HUDEP-2 (cell line): Measurements from ENCODE around the gene TBL1X.

Experiments
- DNase-seq, 76 experiments: peaks; one replicate each; lab custom pipeline; 2025; ENCODE audit not compliant: unreplicated experiment in 76 of 76; lab: John Stamatoyannopoulos, UW

TBL1X gene

DNA sequence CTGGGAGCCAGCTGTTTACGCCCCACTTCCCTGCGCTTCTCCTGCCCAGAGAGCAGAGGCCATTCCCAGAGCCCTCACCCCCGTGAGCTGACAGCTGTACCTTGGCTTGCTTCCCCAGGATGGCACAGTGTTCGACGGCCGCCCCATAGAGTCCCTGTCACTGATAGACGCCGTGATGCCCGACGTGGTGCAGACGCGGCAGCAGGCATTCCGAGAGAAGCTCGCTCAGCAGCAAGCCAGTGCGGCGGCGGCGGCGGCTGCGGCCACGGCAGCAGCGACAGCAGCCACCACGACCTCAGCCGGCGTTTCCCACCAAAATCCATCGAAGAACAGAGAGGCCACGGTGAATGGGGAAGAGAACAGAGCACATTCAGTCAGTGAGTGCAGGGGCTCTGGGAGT, 223.0 kb downstream of the TBL1X start:
- no peak for DNase-seq

DNA sequence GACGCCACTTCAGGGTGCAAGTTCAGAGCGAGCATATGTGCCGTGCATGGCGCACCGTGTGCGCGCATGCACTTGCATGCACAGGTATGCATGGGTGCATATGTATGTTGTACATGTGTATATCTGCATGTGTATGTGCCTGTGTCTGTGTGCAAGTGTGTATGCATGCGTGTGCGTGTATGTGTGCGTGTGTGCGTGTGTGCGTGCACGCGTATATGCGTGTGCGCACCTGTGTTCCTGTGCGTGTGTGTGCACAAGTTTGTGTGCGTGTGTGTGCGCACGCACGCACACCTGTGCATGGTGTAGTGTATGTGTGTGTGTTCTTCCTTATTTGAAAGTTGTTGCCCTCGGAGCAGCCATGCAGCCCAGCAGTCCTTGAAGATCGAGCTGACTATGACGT, 224.0 kb downstream of the TBL1X start:
- no peak for DNase-seq

DNA sequence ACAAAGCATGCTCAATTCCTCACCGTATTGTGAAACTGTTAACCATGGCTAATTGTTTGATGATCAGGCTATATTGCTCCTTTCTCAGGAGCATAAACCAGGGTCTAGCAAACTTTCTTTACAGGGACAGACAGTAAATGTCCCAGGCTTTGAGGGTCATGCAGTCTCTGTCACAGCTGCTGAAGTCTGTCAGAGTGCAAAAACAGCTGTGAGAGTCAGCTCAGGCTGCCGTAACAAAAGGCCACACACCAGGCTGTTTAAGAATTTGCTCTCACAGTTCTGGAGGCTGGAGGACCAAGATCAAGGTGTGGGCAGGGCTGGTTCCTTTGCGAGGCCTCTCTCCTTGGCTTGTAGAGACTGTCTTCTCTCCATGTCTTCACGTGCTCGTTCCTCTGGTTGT, 225.2 kb downstream of the TBL1X start:
- DNase-seq = no peak

DNA sequence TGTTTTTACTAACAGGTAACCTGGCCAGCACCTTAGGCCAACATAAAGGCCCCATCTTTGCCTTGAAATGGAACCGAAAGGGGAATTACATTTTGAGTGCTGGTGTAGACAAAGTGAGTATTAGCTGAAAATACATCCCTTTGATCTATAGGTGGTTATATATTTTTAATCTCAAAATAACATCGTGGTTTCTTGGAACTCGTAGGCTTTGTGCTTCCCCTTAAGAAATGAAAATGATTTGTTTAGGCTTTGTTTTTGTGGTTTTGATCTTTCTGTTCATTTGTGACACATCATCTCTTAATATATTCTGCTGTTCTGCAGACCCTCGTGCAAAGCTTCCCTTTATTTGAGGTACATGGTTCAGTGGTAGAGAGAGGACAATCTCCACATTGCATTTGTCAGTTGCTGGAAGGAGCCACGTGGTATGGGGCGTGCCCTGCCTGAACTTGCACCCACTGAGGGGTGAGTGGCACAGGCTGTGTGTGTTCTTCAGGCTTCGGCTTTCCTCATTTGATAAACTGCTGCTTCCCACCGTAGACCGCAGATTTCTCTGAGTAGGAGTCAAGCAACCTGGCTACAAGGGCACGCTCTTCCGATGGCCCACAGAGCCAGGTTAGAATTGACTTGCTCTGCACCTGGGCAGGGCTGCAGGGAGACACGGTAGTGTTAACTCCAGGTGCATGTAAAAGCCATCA, 228.6 kb downstream of the TBL1X start:
- no peak for DNase-seq

DNA sequence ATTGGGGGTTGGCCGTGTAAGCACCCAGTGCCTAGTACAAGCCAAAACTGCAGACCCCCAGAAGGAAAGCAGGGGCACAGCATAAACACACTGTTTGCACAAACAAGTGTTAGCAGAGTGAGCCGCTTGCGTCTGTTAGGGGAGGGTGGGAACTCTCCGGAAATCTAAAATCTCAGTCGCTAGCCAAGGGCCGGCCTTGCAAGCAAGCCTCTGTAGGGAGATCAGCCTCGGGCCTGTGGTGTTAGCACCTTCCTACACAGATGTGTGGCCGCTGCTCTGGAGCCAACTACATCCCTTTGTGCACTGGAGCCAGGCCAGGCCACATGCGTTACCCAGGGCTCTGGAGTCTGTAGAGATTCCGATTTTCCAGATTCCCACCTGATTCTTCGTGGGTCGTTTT, 233.7 kb downstream of the TBL1X start:
- DNase-seq = no peak

DNA sequence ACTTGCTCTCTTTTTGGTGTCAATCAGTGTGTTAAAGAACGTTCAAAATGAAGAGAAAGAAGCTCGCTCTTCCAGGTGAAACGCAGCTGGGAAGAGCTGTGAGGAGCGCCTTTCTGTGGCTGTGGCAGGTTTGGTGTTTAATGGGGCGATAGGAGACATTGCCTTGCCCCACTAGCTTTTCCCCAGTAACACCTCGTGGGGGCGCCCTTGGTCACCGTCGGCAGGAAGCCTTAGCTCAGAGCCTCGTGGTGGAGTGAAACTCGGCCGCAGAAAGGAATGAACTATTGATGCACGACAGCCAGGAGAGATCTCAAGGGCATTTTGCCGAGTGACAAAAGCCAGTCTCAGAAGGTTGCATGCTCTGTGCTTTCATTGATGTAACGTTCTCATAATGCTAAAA, 235.7 kb downstream of the TBL1X start:
- no peak for DNase-seq

DNA sequence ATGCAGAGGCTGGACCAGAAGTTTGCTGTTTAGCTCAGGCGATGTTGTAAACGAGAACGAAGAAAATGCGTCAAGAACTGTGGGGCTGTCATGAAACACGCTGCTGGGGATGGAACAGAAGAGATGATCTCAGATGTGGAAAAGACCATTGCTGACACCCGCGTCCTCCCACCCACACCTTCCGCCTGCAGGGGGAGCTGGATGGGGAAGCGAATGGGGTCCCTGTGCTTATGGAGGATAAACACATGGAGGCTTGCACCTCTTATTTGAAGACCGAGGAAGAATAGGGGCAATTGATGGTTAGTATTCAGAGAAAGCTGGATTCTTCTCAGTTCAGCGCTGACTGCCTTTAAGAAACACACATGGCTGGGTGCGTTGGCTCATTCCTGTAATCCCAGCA, 236.9 kb downstream of the TBL1X start:
- no peak for DNase-seq

DNA sequence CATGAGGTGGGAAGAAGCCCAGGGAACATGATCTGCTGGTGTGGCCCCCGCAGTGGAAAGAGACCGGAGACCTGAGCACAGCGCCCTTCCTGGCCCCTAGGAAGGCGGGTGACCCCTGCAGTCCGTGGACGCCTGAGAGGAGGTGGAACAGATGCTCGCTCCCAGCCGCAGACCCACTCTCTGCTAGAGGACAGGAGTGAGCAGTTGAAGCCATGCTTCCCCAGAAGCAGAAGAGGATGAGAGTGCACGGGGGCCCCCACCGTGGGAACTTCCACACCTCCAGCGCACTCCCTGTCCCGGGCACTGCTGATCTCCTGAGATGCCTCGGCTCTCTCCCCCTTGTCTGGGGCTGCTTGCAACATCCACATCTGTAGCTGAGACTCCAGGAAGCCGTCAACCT, 238.5 kb downstream of the TBL1X start:
- no peak for DNase-seq

DNA sequence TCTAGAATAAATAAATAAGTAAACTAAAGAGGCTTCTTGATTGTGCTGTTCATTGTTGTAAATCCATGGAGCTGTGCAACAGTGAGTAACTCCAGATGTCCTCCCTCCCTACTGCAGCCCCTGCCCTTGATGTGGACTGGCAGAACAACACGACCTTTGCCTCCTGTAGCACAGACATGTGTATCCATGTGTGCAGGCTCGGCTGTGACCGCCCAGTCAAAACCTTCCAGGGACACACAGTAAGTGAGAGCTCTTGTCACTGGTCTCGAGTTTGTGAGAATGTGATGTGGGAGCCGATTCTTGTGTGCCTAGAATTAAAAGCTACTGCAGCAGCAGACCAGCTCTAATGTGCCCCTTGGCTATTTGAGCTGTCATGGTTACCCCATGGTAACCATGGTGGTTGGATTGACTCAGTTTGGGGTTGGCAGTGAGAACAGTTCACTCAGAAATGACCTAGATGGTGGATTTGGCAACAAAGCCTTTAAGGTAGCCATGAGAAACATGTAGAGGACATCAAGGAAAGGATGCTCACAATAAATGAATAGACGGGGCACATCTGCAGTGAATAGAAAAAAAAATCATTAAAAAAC, 240.1 kb downstream of the TBL1X start:
- no peak for DNase-seq

DNA sequence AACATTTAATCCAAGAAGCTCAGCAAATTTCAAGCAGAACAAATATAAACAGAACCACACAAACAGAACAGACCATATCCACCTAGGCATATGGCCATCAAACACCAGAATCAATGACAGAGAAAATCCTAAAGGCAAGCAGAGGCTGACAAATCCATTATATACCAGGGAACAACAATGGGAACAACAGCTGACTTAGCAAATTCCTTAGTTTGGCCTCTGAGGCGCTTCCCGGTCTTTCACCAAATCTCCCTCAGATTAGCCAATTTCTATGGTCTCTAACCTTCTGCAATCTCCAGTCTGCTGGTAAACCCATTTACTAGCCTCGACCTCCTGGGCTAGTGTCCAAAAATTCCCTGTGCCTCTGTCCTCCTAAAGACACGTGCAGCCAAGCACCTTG, 241.6 kb downstream of the TBL1X start:
- DNase-seq = no peak

DNA sequence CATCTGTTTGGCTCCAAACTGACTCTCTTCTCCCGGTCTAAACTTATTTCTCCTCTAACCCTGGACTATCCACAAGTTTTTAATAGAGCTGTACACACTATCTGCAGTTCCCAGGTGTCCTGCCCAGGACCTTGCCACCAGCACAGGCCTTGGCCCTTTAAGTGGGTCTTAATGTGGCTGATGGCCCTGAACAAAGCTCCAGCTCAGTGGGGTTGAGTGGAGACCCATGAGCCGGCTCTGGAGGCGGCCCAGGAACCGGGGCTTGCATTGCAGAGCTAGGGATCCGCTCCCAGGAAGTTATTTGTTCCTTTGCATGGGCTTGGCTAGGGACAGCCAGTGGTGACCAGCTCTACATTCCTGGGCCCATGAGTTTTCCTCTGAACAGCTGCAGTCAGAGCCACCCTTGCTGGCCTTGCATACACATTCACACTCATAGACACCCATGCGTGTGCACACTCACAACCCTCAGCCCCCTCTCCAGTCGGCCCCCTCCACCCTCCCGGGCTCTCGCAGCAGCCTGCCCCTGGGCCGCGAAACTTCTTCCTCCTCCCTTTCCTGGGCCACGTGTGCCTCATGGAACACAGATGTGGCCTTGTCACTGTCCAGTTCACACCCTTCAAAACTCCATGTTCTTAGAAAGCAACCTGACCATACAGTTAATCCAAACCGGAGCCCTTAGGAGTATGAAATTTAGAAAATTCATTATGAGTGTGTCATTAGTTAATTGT, 242.6 kb downstream of the TBL1X start:
- no peak for DNase-seq

DNA sequence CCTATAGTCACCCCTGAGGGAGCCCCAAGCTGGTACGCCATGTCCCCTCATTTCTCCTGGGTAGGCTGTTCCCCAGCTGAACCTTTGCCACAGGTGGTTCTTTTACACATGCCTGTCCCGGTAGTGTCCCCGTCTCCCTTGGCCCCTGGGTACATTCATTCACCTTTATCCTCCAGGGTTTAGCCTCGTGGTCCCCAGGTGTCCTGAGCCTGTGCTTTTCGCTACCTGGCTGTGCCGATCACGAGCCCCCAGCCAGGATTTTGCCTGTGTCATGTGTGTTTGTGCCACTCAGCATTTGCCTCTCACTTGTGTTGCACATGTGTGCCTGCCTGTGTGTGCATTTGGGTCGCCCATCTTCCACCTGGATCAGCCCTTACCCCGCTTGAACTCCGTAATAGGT, 243.2 kb downstream of the TBL1X start:
- no peak for DNase-seq

DNA sequence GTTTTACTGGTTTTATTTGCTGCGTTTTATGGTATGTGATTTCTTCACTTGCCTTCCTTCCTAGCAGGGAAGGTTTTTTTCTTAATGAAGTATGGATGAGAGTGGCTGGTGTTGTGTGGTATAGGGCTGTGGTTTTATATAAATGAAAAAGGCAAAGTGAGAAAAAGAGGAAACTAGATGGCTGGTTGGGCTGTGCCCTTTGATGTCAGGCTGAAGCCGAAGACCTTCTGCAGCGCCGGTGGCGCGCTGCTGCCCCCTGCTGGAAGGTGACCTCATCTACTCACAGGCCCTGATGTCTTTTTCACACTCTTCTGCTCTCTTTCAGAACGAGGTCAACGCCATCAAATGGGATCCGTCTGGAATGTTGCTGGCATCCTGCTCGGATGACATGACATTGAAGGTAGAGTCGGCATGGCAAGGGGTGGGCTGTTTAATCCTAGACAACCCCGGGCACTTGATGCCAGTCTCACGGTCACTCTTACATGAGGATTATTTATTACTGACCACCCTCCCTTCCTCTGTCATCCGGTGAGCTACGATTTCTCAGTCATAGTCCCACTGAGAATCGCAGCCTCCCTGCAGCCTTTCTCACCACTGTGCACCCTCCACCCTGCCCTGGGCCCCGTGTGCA, 244.2 kb downstream of the TBL1X start:
- DNase-seq = peak in 64 of 76 experiments; percentile 0 to 57 (median 20)

DNA sequence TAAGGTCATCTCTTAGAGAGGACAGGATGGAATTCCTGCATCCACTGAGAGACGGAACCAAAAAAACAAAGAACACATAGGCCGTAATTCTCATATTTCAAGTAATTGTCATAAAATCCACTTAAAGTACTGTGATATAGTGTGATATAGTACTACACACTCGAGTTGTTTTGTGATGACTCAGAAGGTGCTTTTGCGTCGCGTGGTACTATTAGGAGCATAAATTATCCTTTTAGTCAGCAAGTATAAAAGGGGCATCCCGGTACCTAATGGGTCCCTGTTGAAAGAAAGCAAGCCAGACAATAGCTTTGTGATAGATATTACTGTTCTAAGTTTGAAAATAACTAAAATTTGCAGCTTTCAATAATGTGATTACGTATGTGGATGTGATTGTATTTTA, 245.5 kb downstream of the TBL1X start:
- DNase-seq = no peak

DNA sequence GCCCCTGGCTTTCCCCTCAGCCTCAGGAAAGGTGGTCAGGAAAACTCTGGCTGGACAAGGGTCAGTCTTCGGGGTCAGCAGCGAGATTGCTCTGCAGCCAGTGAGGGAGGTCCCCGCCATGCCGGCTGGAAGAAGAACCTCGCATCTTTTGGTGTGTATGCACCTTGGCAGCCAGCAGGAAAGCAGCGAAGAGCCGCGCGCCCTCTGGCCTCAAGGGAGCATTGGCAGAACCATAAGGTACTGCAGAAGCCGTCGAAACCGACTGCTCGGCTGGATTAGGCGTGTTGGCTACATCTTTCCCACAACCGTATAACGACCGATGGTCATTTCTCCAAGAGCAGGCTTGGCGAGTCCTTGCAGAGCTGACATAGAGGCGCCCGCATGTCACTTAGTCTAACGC, 252.5 kb downstream of the TBL1X start:
- DNase-seq = no peak

DNA sequence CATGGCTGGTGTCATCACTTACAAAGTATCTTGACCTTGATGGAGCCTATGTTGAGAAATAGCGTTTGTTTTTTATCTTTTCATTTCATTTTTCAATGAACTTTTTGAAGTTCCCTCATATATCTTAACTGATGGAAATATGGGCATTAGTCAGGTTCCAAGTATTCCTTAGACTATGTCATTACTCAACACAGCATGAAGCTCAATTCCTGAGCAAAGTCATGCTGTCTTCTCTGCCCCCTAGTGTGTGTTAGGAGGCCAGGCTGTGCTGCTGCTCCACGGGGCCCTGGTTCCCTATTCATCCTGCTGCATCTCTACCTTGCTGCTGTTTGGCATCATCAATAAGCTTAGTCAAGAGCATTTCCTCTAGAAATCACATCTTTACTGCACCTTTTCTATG, 259.9 kb downstream of the TBL1X start:
- DNase-seq = no peak

DNA sequence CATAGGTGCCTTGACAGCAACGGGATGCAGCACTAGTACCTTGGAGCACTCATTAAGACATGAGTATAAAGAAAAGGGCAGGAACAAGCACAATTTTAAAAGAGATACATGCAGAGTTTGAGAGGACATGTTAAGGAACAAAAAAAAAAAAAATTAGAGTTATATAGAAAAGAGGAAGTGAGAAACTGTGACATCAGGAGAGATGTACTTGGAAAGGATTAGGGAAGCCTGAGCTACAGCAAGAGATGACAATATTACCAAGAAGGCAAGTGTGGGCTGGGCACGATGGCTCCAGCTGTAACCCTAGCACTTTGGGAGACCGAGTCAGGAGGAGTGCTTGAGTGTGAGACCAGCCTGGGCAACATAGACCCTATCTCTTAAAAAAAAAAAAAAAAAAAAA, 263.4 kb downstream of the TBL1X start:
- no peak for DNase-seq

DNA sequence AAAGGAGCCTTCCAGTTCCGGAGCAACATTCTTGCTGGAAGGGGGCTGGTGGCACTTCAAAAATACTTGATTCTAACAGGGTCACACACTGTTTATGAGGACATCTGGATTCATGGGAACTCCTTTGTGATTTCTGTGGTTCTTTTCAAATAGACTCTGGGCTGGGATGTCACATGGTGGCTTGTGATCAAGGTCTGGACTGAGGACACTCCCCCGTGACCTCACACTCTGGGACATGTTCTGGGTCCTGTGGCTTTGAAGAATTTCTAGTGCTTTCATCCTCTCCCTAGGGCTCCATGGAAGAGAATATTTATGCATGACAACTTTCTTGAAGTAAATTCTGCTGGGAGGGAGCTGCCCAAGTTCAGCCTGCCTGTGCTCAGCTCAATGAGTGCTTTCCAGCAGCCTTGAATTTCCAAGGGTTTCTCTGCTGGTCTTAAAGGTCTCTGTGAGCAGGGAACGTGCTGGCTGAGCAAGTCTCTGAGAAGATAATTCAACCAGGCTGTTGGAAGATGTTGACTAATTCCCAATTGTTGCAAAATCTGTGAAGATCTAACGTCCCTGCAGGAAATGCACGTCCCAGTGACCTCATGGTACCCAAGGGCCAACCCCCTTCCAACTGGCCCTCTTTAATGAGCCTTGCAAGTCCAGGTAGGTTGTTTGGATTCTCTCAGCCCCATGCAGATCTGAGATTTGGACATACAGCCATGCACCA, 264.5 kb downstream of the TBL1X start:
- no peak for DNase-seq

DNA sequence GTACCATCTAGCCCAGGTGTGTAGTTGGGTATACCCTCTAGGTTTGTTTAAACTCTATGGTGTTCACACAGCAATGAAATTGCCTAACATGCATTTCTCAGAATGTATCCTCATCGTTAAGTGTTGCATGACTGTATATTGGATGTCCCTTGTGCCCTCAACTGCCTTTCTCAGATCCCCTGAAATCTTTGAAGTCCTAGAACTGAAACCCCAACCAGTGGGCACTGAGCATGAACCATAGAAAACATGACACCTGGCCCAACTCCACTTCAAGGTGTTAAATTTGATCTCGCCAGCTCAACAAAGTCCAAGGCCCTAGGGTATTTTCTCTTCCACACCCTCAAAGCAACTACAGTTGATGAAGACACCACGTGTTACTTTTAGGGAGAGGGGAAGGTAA, 265.2 kb downstream of the TBL1X start:
- no peak for DNase-seq

DNA sequence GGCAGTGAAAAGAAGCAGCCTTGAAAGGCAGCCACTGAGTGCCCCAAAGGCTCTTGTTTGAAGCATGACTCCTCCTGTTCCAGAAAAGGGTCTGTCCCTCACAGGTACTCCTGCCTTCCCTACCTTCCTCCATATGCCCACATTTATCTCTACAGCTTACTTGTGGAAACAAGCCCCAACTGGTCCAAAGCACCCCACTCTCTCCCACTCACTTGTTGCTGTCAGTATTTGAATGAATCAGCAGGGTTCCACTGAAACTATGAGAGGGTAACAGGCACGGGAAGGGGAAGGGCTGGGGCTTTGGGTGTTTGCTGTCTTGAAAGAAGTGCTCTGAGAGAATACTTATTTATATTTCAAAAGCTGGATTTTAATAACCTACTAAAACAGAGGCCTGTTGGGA, 265.9 kb downstream of the TBL1X start:
- DNase-seq = no peak

DNA sequence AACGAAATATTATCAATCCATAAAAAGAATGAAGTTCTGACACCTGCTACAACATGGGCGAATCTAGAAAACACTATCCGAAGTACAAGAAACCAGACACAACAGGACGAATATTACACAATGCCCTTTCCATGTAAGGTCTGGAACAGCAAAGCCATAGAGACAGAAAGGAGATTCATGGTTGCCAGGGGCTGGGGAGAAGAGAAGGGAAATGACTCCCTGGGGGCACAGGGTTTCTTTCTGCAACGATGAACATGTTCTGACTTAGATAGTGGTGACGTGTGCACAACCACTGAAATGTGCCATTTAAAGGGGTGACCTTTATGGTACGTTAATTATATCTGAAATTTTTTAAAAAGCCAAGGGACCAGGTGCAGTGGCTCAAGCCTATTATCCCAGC, 272.5 kb downstream of the TBL1X start:
- no peak for DNase-seq
